GM21423 (cell line): ENCODE results near the gene DAP.
"Not testable (repeated sequence)": the region's sequence is repeated elsewhere in the genome, so short reads cannot be mapped to it uniquely, and the experiment has no call there.

ENCODE experiments used
- ATAC-seq: cut with Tn5 transposase; IDR thresholded peaks from one replicate; pipeline ENCODE4 v1.9.1; 2021; ENCODE audit warnings: mild to moderate bottlenecking, moderate library complexity; ENCODE audit not compliant: unreplicated experiment

Gene DAP

GRCh38 chr5:10735569-10736276, 25.3 kb downstream of the DAP start:
- peak; percentile 79 for ATAC-seq

- no peak for ATAC-seq
Measured at GRCh38 chr5:10734832-10735523, 26.1 kb downstream of the DAP start.

GRCh38 chr5:10734037-10734709, 26.9 kb downstream of the DAP start:
- ATAC-seq: no peak

GRCh38 chr5:10733426-10733825, 27.6 kb downstream of the DAP start:
- ATAC-seq: no peak

DNA sequence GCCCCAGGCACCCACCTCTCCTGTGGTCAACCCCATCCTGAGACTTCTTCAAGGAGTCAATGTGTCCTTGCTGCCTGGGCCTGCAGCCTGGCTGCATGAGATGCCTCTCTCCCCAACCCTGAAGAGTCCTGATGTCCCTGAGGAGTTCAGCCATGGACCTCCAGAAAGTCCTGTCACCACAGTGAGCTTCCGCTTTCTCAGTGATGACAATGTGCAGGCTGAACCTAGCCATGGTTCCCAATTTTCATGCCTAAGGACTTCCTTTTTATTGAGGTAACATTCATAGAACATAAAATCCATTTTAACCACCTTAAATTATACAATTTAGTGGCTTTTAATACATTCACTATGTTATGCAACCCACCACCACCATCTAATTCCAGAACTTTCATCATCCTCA, 29.1 kb downstream of the DAP start:
- no peak for ATAC-seq

DNA sequence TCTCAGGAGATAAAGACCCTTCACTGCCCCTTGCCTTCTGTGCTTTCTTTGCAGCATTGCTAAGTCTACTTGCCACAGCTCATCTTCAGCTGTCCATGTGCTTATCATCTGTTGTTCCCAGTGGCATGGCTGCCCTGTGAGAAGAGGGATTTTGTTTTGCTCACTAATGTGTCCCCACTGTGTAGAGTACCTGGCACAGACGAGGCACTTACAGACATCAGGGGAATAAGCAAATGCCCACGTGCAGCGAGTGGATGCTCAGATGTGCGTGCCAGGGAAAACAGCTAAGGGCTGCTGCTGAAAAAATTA, 31.0 kb downstream of the DAP start:
- no peak for ATAC-seq

DNA sequence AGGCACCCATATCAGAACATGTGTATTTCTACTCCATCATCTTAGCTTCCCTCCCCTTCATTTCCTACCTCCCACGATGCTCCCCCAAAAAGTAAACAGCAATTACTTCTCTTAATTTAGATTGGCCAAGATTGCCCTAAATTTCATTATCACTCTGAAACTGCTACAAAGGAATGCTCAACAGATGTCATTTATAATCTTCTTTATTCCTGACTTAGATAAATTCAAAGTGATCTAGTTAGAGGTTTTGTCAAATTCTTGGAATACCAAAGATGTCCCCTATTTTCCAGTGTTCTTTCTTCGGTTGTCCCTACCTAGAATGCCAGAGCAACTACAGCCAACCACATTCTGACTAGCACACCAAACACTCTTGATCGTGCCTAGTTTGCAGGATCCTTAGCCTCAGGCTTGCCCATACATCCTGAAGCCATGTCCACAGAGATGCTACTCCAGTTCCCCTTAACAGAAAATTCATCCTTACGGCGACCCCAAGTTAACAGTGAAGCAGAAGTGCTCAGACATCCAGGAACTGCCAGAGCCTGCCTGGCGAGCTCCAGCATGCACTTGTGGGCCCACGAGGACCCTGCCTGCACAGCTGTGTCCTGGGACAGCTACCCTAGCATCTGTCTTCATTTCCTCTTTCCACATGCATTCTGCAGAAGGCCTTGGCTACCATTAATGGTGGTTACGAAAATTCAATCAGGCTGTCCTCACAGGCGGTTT, 31.6 kb downstream of the DAP start:
- ATAC-seq: no peak

- no peak for ATAC-seq
Measured at GRCh38 chr5:10728679-10729078, 32.4 kb downstream of the DAP start.

GRCh38 chr5:10727861-10728260, 33.2 kb downstream of the DAP start:
- no peak for ATAC-seq

DNA sequence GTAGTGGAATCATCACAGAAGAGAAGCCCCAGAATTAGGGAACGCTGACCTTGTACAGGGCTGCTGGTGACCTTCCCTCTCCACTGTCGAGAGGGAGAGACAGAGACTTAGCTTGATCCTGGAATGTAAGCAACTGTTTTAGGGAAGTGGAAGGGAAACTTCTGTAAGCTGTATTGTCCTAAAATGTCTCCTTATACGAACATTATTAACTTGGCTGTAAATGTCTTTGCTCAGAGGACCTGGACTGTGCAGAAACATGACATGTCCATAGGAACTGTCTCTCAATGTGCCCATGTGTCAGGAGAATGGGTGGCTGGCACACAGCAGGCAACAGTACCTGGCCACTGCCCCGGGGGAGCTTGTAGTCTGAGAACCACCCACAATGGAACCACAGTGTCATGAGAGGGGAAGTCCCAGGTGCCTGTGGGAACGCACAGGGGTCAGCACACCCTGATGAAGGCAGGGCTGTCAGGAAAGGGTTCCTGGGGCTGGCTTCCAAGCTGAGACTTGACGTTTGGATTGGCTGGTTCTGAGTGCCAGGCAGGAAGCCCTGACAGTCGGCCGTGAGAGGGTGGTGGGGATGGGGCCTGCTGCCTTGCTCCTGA, 34.0 kb downstream of the DAP start:
- peak; percentile 96 for ATAC-seq

GRCh38 chr5:10726179-10726912, 34.7 kb downstream of the DAP start:
- ATAC-seq: no peak

GRCh38 chr5:10725636-10726035, 35.4 kb downstream of the DAP start:
- no peak for ATAC-seq

DNA sequence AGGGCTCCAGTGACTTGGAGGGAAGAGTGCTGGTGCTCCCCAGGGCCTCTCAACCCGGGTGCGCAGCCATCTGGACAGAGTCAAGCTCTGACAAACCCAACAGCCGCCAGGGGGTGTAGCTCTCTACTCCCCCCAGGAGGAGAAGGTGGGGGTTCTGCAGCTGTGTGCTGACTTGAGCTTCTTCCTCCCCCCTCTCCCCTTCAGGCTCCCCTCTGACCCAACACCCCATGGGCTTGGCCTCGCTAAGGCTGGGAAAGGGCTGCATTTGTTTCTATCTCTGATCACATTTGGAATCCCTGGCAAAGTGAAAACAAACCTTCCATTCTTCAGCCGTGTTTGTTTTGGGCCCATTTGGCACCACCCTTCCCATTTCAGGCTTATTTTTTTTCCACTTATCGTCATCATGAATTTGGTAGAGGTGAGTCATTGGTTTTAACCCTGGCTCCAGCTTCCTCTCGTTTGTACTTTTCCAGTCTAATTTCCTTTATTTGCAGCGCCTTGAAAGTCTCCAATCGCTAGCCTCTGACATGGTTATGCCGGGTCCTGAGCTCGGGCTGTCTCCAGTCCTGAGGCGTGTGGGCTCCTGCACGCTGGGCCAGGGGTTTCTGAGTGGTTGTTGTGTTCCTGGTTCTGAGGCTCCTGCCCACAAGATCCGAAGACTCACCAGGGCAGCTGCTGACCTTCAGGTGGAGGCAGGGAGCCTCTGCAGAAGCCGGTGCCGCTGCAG, 36.1 kb downstream of the DAP start:
- no peak for ATAC-seq

- no peak for ATAC-seq
Measured at GRCh38 chr5:10723514-10723913, 37.5 kb downstream of the DAP start.

DNA sequence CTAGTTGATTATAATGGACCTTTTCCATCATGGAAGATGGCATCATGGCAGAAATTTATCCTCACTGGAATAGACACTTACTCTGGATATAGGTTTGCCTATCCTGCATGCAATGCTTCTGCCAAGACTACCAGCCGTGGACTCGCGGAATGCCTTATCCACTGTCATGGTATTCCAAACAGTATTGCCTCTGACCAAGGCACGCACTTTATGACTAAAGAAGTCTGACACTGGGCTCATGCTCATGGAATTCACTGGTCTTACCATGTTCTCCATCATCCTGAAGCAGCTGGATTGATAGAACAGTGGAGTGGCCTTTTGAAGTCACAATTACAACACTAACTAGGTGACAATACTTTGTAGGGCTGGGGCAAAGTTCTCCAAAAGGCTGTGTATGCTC, 40.3 kb downstream of the DAP start:
- ATAC-seq: not testable (repeated sequence)

- ATAC-seq: no peak
Measured at GRCh38 chr5:10719965-10720364, 41.1 kb downstream of the DAP start.

- ATAC-seq: not testable (repeated sequence)
Measured at GRCh38 chr5:10718617-10719016, 42.4 kb downstream of the DAP start.

- ATAC-seq: not testable (repeated sequence)
Measured at GRCh38 chr5:10716825-10717224, 44.2 kb downstream of the DAP start.

- ATAC-seq: no peak
Measured at GRCh38 chr5:10715605-10716290, 45.3 kb downstream of the DAP start.
